HG03175 (cell line): ENCODE measurements around the gene BABAM1.
A peak's percentile ranks its signal among the peaks of the same experiment; 100 is the strongest.

Experiments used
- ATAC-seq: cut with Tn5 transposase; IDR thresholded peaks from one replicate; pipeline ENCODE4 v1.9.1; 2021; ENCODE audit warnings: mild to moderate bottlenecking, moderate library complexity; ENCODE audit not compliant: unreplicated experiment

BABAM1 gene

GRCh38 chr19:17302391-17303166 is 35.3 kb downstream of the BABAM1 start:
- ATAC-seq = no peak

GRCh38 chr19:17303167-17303939 is 36.1 kb downstream of the BABAM1 start, which contains the start of gene ABHD8:
ABHD8 (minus strand) TSS chr19:17303425; CDS start chr19:17301616, 1,809 bp downstream.
- peak; percentile 71 for ATAC-seq

- ATAC-seq = no peak
Measured at GRCh38 chr19:17303940-17304267, 36.7 kb downstream of the BABAM1 start.

GRCh38 chr19:17304386-17305215 is 37.4 kb downstream of the BABAM1 start:
- no peak for ATAC-seq

GRCh38 chr19:17305216-17305516 is 37.9 kb downstream of the BABAM1 start:
- no peak for ATAC-seq

GRCh38 chr19:17305517-17306284 is 38.5 kb downstream of the BABAM1 start, which contains the start of gene MRPL34:
MRPL34 (plus strand) TSS chr19:17305872; CDS start chr19:17305893, 21 bp downstream.
- ATAC-seq = peak; percentile 71

GRCh38 chr19:17306285-17306714 is 39.1 kb downstream of the BABAM1 start:
- no peak for ATAC-seq

GRCh38 chr19:17307876-17308377 is 40.7 kb downstream of the BABAM1 start:
- no peak for ATAC-seq

GRCh38 chr19:17309198-17309964 is 42.1 kb downstream of the BABAM1 start, which contains the start of gene DDA1:
DDA1 (plus strand) TSS chr19:17309563; CDS start chr19:17309655, 92 bp downstream.
- peak; percentile 64 for ATAC-seq

GRCh38 chr19:17309965-17310461 is 42.8 kb downstream of the BABAM1 start:
- ATAC-seq = no peak

- no peak for ATAC-seq
Measured at GRCh38 chr19:17311455-17312188, 44.4 kb downstream of the BABAM1 start.

- no peak for ATAC-seq
Measured at GRCh38 chr19:17312189-17313113, 45.2 kb downstream of the BABAM1 start.

GRCh38 chr19:17314007-17314593 is 46.9 kb downstream of the BABAM1 start:
- ATAC-seq = no peak

- ATAC-seq = no peak
Measured at GRCh38 chr19:17318966-17319365, 51.7 kb downstream of the BABAM1 start.

- ATAC-seq = no peak
Measured at GRCh38 chr19:17319473-17320238, 52.4 kb downstream of the BABAM1 start.

- ATAC-seq = no peak
Measured at GRCh38 chr19:17320435-17320834, 53.2 kb downstream of the BABAM1 start.
